ENCODE results near the gene ITPR1. TPM values are rescaled to one million over a fixed set of nuclear protein-coding genes. Genes with fewer than 3 reads are reported as not detected.

Gene ITPR1
- total and polyA plus RNA-seq, 11 donors: 8.9 to 55.8 (median 19.9) TPM

DNA sequence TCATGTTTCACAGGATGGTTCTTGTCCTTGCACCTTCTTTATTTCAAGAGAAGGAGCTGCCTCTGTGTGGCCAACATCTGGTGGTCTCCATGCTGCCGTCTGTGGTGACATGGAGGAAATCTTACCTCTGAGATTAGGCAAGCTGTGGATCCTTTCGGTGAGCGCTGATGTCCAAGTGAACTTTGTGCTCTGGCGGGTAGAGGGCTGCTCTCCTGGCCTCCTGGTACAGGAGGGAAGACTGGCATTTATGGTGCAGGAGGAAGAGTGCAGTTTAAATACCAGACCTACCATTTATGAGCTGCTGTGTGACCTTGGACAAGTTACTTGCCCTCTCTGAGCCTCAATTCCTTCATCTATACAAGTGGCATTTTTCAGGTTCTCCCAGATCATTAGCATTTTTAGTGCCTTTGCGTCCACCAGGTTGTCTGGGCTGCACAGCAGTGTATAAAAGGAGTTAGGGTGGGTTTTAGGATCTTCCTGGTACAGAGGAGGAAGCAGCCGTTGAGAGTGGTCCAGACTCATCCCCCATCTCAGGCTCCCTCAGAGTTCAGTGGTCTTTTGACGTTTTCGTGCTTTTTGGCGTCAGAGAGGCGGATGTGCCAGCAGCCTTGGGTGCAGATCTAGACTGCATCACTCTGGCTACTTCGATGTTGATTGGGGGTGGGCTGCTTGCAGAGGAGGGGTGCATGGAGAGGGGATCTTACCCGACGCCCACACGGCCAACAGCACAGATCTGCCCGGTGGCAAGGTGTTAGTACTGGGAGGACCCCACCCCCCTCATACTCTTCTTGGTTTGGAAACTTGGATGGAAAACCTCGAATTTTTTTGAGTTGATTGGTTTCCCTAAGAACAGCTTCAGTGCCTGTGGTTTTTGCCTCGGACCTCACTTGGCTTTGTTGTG, 162.2 kb downstream of the ITPR1 start:
- Histone ChIP-seq H3K27me3 (no peaks in the 10 kb centered on the region), H3K9me3 (no peaks in the 10 kb centered on the region), H3K4me1 (peaks cover 0 to 15% (median 9%) of the 10 kb centered on the region in 12 donors), H3K36me3 (peaks cover 0 to 77% (median 37%) of the 10 kb centered on the region in 9 donors), H3K27ac (no peak overlapping the region), H3K4me3 (no peak overlapping the region)
- DNase-seq (no peak), ATAC-seq (no peak)
- intact Hi-C loops (cut with DNase I): loop anchor here (2.0 to 5.0 kb wide), 5 partner anchors 52 to 403 kb away; no protein-coding TSS in a partner anchor
- TF ChIP-seq, protein P1, sequence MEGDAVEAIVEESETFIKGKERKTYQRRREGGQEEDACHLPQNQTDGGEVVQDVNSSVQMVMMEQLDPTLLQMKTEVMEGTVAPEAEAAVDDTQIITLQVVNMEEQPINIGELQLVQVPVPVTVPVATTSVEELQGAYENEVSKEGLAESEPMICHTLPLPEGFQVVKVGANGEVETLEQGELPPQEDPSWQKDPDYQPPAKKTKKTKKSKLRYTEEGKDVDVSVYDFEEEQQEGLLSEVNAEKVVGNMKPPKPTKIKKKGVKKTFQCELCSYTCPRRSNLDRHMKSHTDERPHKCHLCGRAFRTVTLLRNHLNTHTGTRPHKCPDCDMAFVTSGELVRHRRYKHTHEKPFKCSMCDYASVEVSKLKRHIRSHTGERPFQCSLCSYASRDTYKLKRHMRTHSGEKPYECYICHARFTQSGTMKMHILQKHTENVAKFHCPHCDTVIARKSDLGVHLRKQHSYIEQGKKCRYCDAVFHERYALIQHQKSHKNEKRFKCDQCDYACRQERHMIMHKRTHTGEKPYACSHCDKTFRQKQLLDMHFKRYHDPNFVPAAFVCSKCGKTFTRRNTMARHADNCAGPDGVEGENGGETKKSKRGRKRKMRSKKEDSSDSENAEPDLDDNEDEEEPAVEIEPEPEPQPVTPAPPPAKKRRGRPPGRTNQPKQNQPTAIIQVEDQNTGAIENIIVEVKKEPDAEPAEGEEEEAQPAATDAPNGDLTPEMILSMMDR (IDR thresholded peaks at IDR 0.05): no peak
- no peak for TF ChIP-seq POLR2A (IDR thresholded peaks at IDR 0.05)
- 64 to 69% (median 66%) methylated on average over 17 of the region's 17 CpGs for WGBS, 4 donors

DNA sequence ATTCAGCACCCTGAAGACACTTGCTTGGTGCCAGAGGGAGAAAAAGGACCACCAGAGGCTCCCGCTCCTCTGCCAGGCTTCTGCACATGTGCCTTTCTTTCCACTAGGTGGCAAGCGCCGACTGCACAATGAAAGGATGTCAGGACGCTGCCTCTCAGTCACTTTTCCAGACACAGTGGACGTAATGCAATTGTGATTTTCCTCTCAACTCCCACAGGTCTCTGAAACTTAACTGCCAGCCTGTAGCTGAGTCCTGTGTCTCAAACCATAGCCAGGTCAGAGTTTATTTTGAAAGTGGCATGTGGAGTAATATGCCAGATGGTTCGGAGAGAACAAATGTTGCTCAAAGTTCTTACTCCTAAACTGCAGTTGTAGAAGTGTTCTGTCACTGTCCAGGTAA, 162.9 kb downstream of the ITPR1 start:
- TF ChIP-seq, protein P1 (IDR thresholded peaks at IDR 0.05): peak; percentile 62 to 90 (median 82)
- no peak for TF ChIP-seq POLR2A (IDR thresholded peaks at IDR 0.05)
- peaks cover 0 to 84% (median 41%) of the 10 kb centered on the region in 9 donors for H3K36me3 ChIP-seq
- peak; percentile 51 to 70 (median 64) for DNase-seq
- H3K27me3 ChIP-seq: no peaks in the 10 kb centered on the region
- no peaks in the 10 kb centered on the region for H3K9me3 ChIP-seq
- H3K27ac ChIP-seq: peak overlapping the region in 6 of 12 donors; percentile 9 to 46 (median 39)
- H3K4me1 ChIP-seq: peaks cover 0 to 15% (median 9%) of the 10 kb centered on the region in 12 donors
- WGBS, 4 donors: 14 to 21% (median 18%) methylated on average over 6 of the region's 6 CpGs
- intact Hi-C loops (cut with DNase I): loop anchor here in 9 of 10 donors (2.0 to 5.0 kb wide), 4 partner anchors 51 to 401 kb away; no protein-coding TSS in a partner anchor
- peak; percentile 76 to 92 (median 90) for ATAC-seq
- H3K4me3 ChIP-seq: no peak overlapping the region

DNA sequence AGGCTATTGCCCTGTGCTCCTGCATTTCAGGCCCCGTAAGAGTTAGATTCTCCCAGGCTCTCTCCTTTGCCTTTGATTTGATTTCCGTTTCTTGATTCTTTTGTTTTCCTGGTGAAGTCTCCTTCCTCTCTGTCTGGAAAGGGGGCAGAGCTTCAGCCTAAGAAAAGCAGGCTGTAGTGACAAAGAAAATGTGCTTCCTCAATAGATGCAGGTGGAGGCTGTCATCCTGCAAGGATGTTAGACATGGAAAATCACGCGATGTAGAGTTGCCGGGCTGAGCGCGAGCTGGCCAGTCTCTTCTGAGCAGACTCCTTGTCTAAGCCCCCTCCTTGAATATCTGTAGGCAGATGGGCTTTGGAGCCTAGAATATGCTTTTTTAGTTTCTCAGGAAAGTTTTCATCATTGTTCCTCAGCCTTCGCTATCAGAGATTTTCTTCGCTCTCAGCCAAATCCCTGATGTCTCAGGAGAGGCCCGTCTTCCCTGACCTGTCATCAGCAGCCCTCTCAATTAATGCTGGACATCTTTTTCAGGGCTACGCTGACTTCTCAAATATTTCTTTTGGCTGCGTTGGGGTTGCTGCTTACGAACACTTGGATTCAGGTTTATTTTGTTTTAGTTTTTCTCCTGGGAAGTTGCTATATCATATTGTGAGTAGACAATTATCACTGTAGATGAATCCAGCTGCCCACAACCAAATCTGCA, 163.6 kb downstream of the ITPR1 start:
- no peaks in the 10 kb centered on the region for H3K9me3 ChIP-seq
- peaks cover 0 to 15% (median 9%) of the 10 kb centered on the region in 12 donors for H3K4me1 ChIP-seq
- H3K4me3 ChIP-seq: no peak overlapping the region
- DNase-seq (peak in 1 of 5 donors; percentile 42), ATAC-seq (peak; percentile 28 to 66 (median 44))
- WGBS, 4 donors: 56 to 69% (median 66%) methylated on average over 13 of the region's 13 CpGs
- intact Hi-C loops (cut with DNase I): loop anchor here in 9 of 10 donors (2.0 to 5.0 kb wide), 4 partner anchors 51 to 401 kb away; no protein-coding TSS in a partner anchor
- H3K27me3 ChIP-seq: no peaks in the 10 kb centered on the region
- peak overlapping the region in 7 of 12 donors; percentile 9 to 46 (median 35) for H3K27ac ChIP-seq
- TF ChIP-seq, protein P1 (IDR thresholded peaks at IDR 0.05): no peak
- TF ChIP-seq POLR2A (IDR thresholded peaks at IDR 0.05): no peak
- H3K36me3 ChIP-seq: peaks cover 0 to 85% (median 42%) of the 10 kb centered on the region in 9 donors

All from heart left ventricle (tissue), 16 donors.